ENCODE results near the gene TNS3.

TNS3 gene

GRCh38 chr7:47502240-47502877 lies 79.6 kb downstream of the TNS3 start:
- no peak for DNase-seq

GRCh38 chr7:47501406-47501805 lies 80.5 kb downstream of the TNS3 start:
- DNase-seq = no peak

- no peak for DNase-seq
These were observed 81.8 kb downstream of the TNS3 start for GRCh38 chr7:47500103-47500563.

- no peak for DNase-seq
These were observed 83.5 kb downstream of the TNS3 start for GRCh38 chr7:47498229-47499056.

GRCh38 chr7:47497367-47498096 lies 84.4 kb downstream of the TNS3 start:
- DNase-seq = no peak

GRCh38 chr7:47496666-47497065 lies 85.2 kb downstream of the TNS3 start:
- no peak for DNase-seq

GRCh38 chr7:47496056-47496665 lies 85.8 kb downstream of the TNS3 start:
- DNase-seq = no peak

GRCh38 chr7:47493976-47494911 lies 87.7 kb downstream of the TNS3 start:
- peak; percentile 66 for DNase-seq

- DNase-seq = peak; percentile 46
These were observed 89.1 kb downstream of the TNS3 start for GRCh38 chr7:47492716-47493325.

- peak; percentile 18 for DNase-seq
These were observed 91.2 kb downstream of the TNS3 start for GRCh38 chr7:47490501-47491265.

GRCh38 chr7:47489624-47490023 lies 92.3 kb downstream of the TNS3 start:
- peak; percentile 12 for DNase-seq

GRCh38 chr7:47488969-47489342 lies 93.0 kb downstream of the TNS3 start:
- DNase-seq = peak; percentile 36

- peak; percentile 15 for DNase-seq
These were observed 93.5 kb downstream of the TNS3 start for GRCh38 chr7:47488201-47488968.

- peak; percentile 53 for DNase-seq
These were observed 96.1 kb downstream of the TNS3 start for GRCh38 chr7:47485640-47486435.

- DNase-seq = peak; percentile 38
These were observed 96.8 kb downstream of the TNS3 start for GRCh38 chr7:47484923-47485639.

- peak; percentile 2 for DNase-seq
These were observed 97.5 kb downstream of the TNS3 start for GRCh38 chr7:47484457-47484856.

GRCh38 chr7:47483604-47484273 lies 98.2 kb downstream of the TNS3 start:
- no peak for DNase-seq

All from left hindlimb (tissue), 1 donor.